Cerebellar nuclear complex (tissue), 1 donor: Measurements from ENCODE around the gene CSF3.
A peak's percentile ranks its signal among the peaks of the same experiment; 100 is the strongest.

Source experiments
- DNase-seq, 2 experiments: peaks; one replicate each; lab custom pipeline; 2025; lab: John Stamatoyannopoulos, UW

CSF3 gene

GRCh38 chr17:40024901-40025300, 9.7 kb downstream of the CSF3 start:
- DNase-seq, result no peak

- DNase-seq, result no peak
These were observed 10.3 kb downstream of the CSF3 start for GRCh38 chr17:40025559-40025958.

GRCh38 chr17:40025991-40026815, 11.0 kb downstream of the CSF3 start:
- DNase-seq, result no peak

GRCh38 chr17:40026816-40027613, 11.8 kb downstream of the CSF3 start:
- peak; percentile 47 to 57 for DNase-seq

- DNase-seq, result no peak
These were observed 12.4 kb downstream of the CSF3 start for GRCh38 chr17:40027614-40028012.

- DNase-seq, result no peak
These were observed 13.4 kb downstream of the CSF3 start for GRCh38 chr17:40028595-40028994.

- DNase-seq, result no peak
These were observed 16.5 kb downstream of the CSF3 start for GRCh38 chr17:40031706-40032105.

GRCh38 chr17:40032322-40033320, 17.4 kb downstream of the CSF3 start:
- no peak for DNase-seq

- DNase-seq, result no peak
These were observed 18.1 kb downstream of the CSF3 start for GRCh38 chr17:40033339-40033738.

GRCh38 chr17:40034426-40035161, 19.4 kb downstream of the CSF3 start:
- DNase-seq, result no peak

GRCh38 chr17:40035162-40035559, 19.9 kb downstream of the CSF3 start:
- peak in 1 of 2 experiments; percentile 26 for DNase-seq

GRCh38 chr17:40038882-40039513, 23.8 kb downstream of the CSF3 start:
- peak in 1 of 2 experiments; percentile 73 for DNase-seq

- no peak for DNase-seq
These were observed 26.0 kb downstream of the CSF3 start for GRCh38 chr17:40041196-40041595.

- peak; percentile 88 for DNase-seq
These were observed 41.3 kb downstream of the CSF3 start for GRCh38 chr17:40056379-40057015.

GRCh38 chr17:40058186-40058784, 43.0 kb downstream of the CSF3 start:
- DNase-seq, result no peak

- DNase-seq, result no peak
These were observed 43.6 kb downstream of the CSF3 start for GRCh38 chr17:40058865-40059264.

GRCh38 chr17:40059729-40060475, 44.7 kb downstream of the CSF3 start:
- DNase-seq, result no peak

GRCh38 chr17:40060887-40061608, 45.8 kb downstream of the CSF3 start:
- no peak for DNase-seq
